Osteocyte (in vitro differentiated cells): ENCODE results near the gene TLK2. TPM values are rescaled to one million over a fixed set of nuclear protein-coding genes. Genes with fewer than 3 reads are reported as not detected.

Experiments
- DNase-seq: peaks from one replicate; pipeline ENCODE4 v3.0.0; 2021; ENCODE audit warnings: mixed read lengths; ENCODE audit not compliant: unreplicated experiment; ENCODE audit errors: extremely low spot score
- H3K27ac Mint-ChIP-seq: one replicate; pipeline ENCODE4 v1.8.0; 2021; ENCODE audit warnings: mild to moderate bottlenecking, mixed read lengths; ENCODE audit not compliant: unreplicated experiment
- H3K27me3 Mint-ChIP-seq: one replicate; pipeline ENCODE4 v1.8.0; 2021; ENCODE audit warnings: mixed read lengths; ENCODE audit not compliant: unreplicated experiment
- H3K36me3 Mint-ChIP-seq: one replicate; pipeline ENCODE4 v1.8.0; 2021; ENCODE audit warnings: mixed read lengths; ENCODE audit not compliant: unreplicated experiment
- H3K4me1 Mint-ChIP-seq: one replicate; pipeline ENCODE4 v1.8.0; 2021; ENCODE audit warnings: mixed read lengths; ENCODE audit not compliant: unreplicated experiment
- H3K4me3 Mint-ChIP-seq: one replicate; pipeline ENCODE4 v1.8.0; 2021; ENCODE audit warnings: mild to moderate bottlenecking, moderate library complexity, mixed read lengths; ENCODE audit not compliant: unreplicated experiment
- H3K9me3 Mint-ChIP-seq: one replicate; pipeline ENCODE4 v1.8.0; 2021; ENCODE audit warnings: mixed read lengths; ENCODE audit not compliant: unreplicated experiment
- total RNA-seq: library from RNA; stranded (reverse); gene quantifications from 2 replicates; pipeline ENCODE4 v1.2.1, GENCODE V29; 2021
- TF ChIP-seq, protein P1 (sequence below): fragments of 200-600 bp; sonication (generic); IDR thresholded peaks from 2 replicates; pipeline ENCODE4 v1.5.0; 2021; ENCODE audit warnings: antibody characterized with exemption, mild to moderate bottlenecking, moderate library complexity

The TLK2 gene
- total RNA-seq, 1 donor from 2014 or later = 51.9 TPM

DNA sequence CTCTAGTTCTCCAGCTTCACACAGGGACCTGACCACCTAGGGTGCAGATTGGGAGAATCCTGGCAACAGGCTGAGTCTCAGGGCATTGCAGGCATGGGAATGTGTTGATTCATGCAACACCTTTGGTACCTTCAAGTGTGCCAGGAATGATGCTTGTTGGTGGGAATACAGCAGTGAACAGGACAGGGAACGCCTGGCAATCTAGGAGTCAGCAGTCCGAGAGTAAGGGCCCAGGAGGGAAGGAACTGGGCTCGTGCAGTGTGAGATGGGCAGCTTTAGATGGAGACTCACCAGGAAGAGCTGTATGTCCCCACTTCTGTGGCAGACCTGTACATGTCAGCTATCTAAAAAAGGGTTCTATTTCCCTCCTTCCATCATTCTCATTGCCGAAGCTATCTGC lies 136.9 kb downstream of the TLK2 start:
- Mint-ChIP-seq H3K4me1 (peaks cover 41% of the 10 kb centered on the region), H3K4me3 (no peak overlapping the region), H3K9me3 (no peaks in the 10 kb centered on the region), H3K27ac (no peak overlapping the region), H3K27me3 (no peaks in the 10 kb centered on the region), H3K36me3 (peaks cover 17% of the 10 kb centered on the region)
- no peak for DNase-seq
- TF ChIP-seq, protein P1, sequence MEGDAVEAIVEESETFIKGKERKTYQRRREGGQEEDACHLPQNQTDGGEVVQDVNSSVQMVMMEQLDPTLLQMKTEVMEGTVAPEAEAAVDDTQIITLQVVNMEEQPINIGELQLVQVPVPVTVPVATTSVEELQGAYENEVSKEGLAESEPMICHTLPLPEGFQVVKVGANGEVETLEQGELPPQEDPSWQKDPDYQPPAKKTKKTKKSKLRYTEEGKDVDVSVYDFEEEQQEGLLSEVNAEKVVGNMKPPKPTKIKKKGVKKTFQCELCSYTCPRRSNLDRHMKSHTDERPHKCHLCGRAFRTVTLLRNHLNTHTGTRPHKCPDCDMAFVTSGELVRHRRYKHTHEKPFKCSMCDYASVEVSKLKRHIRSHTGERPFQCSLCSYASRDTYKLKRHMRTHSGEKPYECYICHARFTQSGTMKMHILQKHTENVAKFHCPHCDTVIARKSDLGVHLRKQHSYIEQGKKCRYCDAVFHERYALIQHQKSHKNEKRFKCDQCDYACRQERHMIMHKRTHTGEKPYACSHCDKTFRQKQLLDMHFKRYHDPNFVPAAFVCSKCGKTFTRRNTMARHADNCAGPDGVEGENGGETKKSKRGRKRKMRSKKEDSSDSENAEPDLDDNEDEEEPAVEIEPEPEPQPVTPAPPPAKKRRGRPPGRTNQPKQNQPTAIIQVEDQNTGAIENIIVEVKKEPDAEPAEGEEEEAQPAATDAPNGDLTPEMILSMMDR = no peak

DNA sequence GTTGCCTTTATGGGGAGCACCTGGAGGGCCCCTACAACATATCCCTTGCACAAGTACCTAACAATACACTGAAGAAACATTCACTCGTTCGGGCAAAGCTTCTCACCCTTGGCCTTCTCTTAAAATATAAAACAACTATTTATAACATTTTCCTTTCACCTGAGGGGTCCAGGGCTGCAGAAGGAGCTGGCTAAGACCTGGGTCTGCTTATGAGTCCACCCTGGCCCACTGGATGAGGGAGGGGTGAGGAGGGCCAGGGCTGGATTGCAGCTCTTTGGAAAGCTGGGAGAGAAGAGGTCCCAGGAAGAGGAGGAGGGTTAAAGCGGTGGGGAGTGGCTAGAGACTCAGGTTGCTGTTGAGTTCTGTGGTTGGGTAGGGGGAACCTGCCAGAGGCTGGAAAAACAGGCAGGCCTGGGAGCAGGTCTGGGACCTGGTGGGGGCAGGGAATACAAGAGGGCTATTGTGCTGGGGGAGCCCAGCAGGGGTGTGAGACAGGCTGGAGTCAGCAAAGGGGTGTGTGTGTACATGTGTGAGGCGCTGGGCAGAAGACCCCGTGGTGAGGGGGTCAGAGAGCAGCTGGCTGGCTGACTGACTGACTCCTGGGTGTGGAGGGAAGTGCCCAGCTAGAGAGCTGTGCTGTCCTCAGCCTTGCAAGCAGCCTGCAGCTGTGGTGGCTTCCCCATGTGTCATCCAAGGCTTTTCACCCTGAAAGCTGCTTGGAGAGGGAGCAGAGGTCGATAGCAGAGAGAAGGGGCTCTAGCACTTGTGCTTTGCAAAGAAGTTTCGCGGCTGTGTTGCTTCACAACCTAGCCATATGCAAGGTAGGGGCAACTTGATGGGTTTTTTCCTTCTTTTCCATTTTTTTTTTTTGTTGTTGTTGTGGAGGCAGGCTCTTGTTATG lies 138.6 kb downstream of the TLK2 start:
- Mint-ChIP-seq H3K9me3 (no peaks in the 10 kb centered on the region), H3K4me3 (no peak overlapping the region)
- no peak for DNase-seq

DNA sequence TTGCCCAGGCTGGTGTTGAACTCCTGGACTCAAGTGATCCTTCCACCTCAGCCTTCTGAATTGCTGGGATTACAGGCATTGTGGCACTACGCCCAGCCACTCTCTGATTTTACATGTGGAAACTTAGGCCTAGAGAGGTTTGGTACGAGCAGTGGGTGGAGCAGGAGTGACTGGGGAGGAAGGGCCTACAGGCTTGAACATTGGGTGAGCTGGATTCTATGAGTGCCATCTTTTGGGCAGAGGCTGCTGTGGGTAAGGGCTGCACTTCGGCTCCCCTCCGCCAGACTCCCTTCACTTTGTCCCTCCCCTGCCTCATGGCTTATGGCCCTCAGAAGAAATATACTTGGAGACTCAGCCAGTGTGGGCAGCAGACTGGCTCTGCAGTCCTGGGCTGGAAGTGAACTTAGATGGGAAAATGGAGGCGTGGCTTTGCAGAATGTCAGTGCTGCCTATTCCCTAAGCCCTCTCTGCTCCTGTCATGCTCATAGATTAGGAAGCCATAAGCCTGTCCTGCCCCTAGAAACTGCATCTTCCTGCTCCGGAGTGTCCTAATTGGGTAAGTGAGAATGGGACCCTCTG lies 139.4 kb downstream of the TLK2 start:
- Mint-ChIP-seq H3K9me3 (no peaks in the 10 kb centered on the region), H3K27ac (peak overlapping the region; percentile 76), H3K27me3 (no peaks in the 10 kb centered on the region), H3K4me3 (no peak overlapping the region), H3K4me1 (peaks cover 46% of the 10 kb centered on the region), H3K36me3 (peaks cover 5% of the 10 kb centered on the region)
- TF ChIP-seq, protein P1 = no peak
- no peak for DNase-seq

More for the DNA sequence above, 138.6 kb downstream of the TLK2 start:
- TF ChIP-seq, protein P1 = no peak
- Mint-ChIP-seq H3K27me3 (no peaks in the 10 kb centered on the region), H3K4me1 (peaks cover 44% of the 10 kb centered on the region), H3K27ac (peak overlapping the region; percentile 76), H3K36me3 (peaks cover 8% of the 10 kb centered on the region)

DNA sequence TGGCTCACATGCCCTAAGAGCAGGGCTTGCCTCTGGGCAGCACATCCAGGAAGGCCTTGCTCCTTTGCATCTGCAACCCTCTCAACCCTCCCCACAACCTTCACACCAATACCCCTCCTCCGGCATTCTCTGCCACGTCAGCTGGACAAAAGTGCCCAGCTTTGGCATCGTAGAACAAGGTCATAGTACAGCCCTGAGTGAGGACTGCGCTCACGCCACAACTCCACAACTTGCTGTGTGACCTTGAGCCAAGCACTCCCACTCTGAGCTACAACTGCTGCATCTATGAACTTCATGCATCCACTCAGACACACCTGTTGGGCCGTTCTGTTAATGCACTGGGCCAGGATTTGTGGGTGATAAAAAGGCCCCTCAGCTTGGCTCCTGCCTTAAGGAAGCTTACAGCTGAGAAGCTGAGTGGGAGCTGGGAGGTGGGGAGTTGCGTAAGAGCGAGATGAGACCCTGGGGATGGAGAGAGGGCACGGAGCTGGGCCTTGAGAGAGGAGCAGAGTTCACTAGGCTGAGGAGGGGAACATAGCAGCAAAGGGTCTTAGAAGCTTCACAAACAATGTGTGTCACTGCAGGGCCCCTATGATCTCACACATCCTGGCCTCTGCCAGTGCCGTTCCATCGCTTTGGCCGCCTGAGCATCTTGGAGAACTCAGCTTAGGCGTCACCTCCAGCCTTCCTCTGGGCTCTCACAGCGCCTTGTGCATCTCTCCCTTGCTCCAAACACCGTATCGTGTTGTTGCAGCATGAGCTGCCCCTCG lies 140.2 kb downstream of the TLK2 start:
- Mint-ChIP-seq H3K27ac (no peak overlapping the region), H3K4me1 (peaks cover 40% of the 10 kb centered on the region), H3K27me3 (no peaks in the 10 kb centered on the region), H3K4me3 (no peak overlapping the region), H3K9me3 (no peaks in the 10 kb centered on the region), H3K36me3 (peaks cover 3% of the 10 kb centered on the region)
- TF ChIP-seq, protein P1 = no peak
- DNase-seq = no peak
